ENCODE results near the gene PDE1A. TPM values are rescaled to one million over a fixed set of nuclear protein-coding genes. Genes with fewer than 3 reads are reported as not detected.
A peak's percentile ranks its signal among the peaks of the same experiment; 100 is the strongest.

The PDE1A gene
- 10 to 100 TPM; 13.1 to 83.1 (median 27.3) TPM for total RNA-seq

DNA sequence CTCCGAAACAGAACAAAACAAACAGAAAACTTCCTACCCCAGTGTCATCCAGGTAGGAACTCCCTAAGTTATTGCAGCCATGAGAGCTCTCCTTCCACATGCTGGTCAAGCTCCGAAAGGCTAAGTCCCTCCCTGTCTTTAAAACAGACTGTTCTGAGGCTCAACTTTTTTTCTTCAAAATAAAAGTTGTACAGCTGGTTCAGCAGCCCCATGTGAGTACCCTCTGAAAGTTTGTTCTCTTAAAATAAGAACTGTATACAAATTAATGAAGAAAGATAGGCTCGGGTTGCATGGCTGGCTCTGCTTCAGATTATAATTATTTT lies at the start of gene PDE1A:
Gene PDE1A, minus strand, starts transcription at position 119 of the 323 bp plus-strand sequence.
- Histone ChIP-seq H3K4me1 (no peaks in the 10 kb centered on the region), H3K9me3 (no peaks in the 10 kb centered on the region), H3K27me3 (no peaks in the 10 kb centered on the region), H3K27ac (peak within 1 kb of the TSS; percentile 71 to 78), H3K36me3 (no peaks in the 10 kb centered on the region), H3K4me3 (peak within 1 kb of the TSS; percentile 40 to 46)
- intact Hi-C loops (cut with DNase I; ENCODE audit: low total_unique reads), result no loop called here
- TF ChIP-seq, protein P1, sequence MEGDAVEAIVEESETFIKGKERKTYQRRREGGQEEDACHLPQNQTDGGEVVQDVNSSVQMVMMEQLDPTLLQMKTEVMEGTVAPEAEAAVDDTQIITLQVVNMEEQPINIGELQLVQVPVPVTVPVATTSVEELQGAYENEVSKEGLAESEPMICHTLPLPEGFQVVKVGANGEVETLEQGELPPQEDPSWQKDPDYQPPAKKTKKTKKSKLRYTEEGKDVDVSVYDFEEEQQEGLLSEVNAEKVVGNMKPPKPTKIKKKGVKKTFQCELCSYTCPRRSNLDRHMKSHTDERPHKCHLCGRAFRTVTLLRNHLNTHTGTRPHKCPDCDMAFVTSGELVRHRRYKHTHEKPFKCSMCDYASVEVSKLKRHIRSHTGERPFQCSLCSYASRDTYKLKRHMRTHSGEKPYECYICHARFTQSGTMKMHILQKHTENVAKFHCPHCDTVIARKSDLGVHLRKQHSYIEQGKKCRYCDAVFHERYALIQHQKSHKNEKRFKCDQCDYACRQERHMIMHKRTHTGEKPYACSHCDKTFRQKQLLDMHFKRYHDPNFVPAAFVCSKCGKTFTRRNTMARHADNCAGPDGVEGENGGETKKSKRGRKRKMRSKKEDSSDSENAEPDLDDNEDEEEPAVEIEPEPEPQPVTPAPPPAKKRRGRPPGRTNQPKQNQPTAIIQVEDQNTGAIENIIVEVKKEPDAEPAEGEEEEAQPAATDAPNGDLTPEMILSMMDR (IDR thresholded peaks at IDR 0.05), result no peak
- no peak for TF ChIP-seq POLR2A (IDR thresholded peaks at IDR 0.05)
- no peak for DNase-seq

DNA sequence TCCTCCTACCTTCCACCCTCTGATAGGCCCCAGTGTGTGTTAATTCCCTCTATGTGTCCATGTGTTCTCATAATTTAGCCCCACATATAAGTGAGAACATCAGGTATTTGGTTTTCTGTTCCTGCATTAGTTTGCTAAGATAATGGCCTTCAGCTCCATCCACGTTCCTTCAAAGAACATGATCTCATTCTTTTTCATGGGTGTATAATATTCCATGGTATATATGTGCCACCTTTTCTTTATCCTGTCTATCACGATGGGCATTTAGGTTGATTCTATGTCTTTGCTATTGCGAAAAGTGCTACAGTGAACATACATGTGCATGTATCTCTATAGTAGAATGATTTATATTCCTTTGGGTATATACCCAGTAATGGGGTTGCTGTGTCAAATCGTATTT lies 46.8 kb upstream of the PDE1A start:
- intact Hi-C loops (cut with DNase I; ENCODE audit: low total_unique reads), result no loop called here
- Histone ChIP-seq H3K4me3 (no peak overlapping the region), H3K36me3 (no peaks in the 10 kb centered on the region), H3K27ac (no peak overlapping the region), H3K27me3 (no peaks in the 10 kb centered on the region), H3K9me3 (no peaks in the 10 kb centered on the region), H3K4me1 (no peaks in the 10 kb centered on the region)
- no peak for TF ChIP-seq POLR2A (IDR thresholded peaks at IDR 0.05)
- TF ChIP-seq, protein P1 (IDR thresholded peaks at IDR 0.05), result no peak
- no peak for DNase-seq

DNA sequence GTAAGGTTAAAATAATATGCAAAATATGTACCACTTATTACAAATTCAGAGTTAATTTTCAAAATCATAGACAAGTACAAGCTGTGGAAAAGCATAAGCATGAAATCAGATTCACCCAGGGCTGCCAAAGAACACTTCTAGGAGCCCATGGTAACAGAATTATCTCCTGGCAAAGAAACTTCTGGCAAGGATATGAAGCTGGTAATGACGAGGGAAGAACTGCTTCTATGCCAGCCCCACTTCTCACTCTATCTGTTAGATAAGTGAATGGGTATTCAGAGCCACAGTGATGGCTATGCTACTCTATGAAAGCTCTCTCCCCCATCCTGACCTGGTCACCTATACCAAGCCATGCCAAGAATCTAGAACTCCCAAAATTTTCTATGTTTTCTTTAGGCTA lies 36.9 kb upstream of the PDE1A start:
- Histone ChIP-seq H3K27me3 (no peaks in the 10 kb centered on the region), H3K4me3 (no peak overlapping the region), H3K27ac (no peak overlapping the region), H3K36me3 (no peaks in the 10 kb centered on the region), H3K4me1 (no peaks in the 10 kb centered on the region), H3K9me3 (no peaks in the 10 kb centered on the region)
- DNase-seq, result no peak
- intact Hi-C loops (cut with DNase I; ENCODE audit: low total_unique reads), result no loop called here
- TF ChIP-seq POLR2A (IDR thresholded peaks at IDR 0.05), result no peak
- TF ChIP-seq, protein P1 (IDR thresholded peaks at IDR 0.05), result no peak

DNA sequence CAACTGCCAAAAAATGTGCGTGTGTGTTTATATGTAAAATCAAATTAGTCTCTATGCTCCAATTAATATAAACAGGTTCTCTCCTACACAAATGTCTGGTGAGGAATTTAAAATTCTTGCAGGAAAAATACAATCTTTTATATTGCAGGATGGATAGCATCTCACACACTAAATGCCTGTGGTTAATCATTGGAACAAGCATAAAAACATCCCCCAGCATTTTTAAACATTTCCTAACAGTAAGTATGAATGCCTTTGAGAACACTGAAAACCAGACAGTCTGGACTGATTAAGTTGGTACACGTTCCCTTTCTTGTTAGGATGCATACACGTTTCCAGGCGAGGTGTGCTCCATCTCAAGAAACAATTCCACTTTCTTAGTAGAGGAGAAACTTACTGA lies 29.9 kb upstream of the PDE1A start:
- Histone ChIP-seq H3K9me3 (no peaks in the 10 kb centered on the region), H3K4me3 (no peak overlapping the region), H3K27ac (no peak overlapping the region), H3K4me1 (no peaks in the 10 kb centered on the region), H3K27me3 (no peaks in the 10 kb centered on the region), H3K36me3 (no peaks in the 10 kb centered on the region)
- intact Hi-C loops (cut with DNase I; ENCODE audit: low total_unique reads), result no loop called here
- TF ChIP-seq, protein P1 (IDR thresholded peaks at IDR 0.05), result no peak
- no peak for TF ChIP-seq POLR2A (IDR thresholded peaks at IDR 0.05)
- no peak for DNase-seq

DNA sequence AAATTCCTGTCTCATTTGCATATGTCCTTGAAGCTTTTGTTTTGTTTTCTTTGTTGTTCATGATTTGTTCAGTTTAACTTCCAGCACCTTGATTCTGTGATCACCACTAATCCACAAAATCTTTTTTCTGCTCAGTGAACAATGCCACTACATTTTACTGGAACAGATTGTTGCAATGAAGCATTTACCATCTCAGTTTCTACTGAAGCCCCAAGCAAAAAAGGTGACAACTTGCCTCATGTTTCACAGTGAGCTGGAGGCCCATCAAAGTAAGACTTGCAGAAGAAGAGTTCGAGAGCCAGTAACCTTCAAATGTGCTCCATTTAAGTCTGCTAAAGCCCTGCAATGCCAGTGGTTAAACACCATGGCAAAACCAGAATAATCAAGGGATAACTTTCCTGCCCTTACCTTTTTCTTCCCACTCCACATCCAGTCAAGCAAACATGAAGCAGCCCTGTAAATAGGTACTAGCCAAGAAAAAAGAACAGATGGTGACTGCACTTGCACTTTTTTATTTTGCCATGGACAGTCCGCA lies 25.7 kb upstream of the PDE1A start:
- no peak for DNase-seq
- no peak overlapping the region for H3K4me3 ChIP-seq
- TF ChIP-seq, protein P1 (IDR thresholded peaks at IDR 0.05), result no peak
- no peak for TF ChIP-seq POLR2A (IDR thresholded peaks at IDR 0.05)
- H3K27ac ChIP-seq, result no peak overlapping the region
- intact Hi-C loops (cut with DNase I; ENCODE audit: low total_unique reads), result no loop called here
- no peaks in the 10 kb centered on the region for H3K9me3 ChIP-seq
- H3K36me3 ChIP-seq, result no peaks in the 10 kb centered on the region
- no peaks in the 10 kb centered on the region for H3K27me3 ChIP-seq
- no peaks in the 10 kb centered on the region for H3K4me1 ChIP-seq

All from uterus (tissue), 4 donors.